ENCODE results near the gene LAD1. TPM values are rescaled to one million over a fixed set of nuclear protein-coding genes. Genes with fewer than 3 reads are reported as not detected.

LAD1 gene
- total RNA-seq, 4 donors from 2014 or later: 175 to 303 (median 218) TPM

DNA sequence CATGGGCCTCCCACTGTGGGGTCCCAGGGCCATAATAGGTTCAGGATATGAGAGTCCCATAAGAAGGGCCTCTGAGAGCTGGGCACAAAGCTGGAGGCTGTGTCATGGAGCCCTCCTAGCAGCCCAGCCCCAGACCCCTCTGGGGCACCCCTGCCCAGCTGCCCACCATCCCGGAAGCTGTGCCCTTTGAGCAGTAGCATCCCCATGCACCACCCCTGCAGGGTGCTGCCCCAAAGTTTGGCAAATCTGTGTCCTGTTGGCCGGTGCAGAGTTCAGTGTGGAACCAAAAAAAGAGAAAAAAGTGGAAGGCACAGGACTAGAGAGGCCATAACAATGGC, 39.3 kb downstream of the LAD1 start:
- peak in 1 of 2 donors; percentile 43 for DNase-seq (ENCODE audit: low spot score in 2 of 2)
- H3K27ac ChIP-seq: no peak overlapping the region
- H3K4me1 ChIP-seq: peaks cover 15% of the 10 kb centered on the region
- TF ChIP-seq POLR2A (IDR thresholded peaks at IDR 0.05) (no peak), EP300 (IDR thresholded peaks at IDR 0.05) (no peak), POLR2AphosphoS5 (IDR thresholded peaks at IDR 0.05) (no peak)
- TF ChIP-seq, protein P1, sequence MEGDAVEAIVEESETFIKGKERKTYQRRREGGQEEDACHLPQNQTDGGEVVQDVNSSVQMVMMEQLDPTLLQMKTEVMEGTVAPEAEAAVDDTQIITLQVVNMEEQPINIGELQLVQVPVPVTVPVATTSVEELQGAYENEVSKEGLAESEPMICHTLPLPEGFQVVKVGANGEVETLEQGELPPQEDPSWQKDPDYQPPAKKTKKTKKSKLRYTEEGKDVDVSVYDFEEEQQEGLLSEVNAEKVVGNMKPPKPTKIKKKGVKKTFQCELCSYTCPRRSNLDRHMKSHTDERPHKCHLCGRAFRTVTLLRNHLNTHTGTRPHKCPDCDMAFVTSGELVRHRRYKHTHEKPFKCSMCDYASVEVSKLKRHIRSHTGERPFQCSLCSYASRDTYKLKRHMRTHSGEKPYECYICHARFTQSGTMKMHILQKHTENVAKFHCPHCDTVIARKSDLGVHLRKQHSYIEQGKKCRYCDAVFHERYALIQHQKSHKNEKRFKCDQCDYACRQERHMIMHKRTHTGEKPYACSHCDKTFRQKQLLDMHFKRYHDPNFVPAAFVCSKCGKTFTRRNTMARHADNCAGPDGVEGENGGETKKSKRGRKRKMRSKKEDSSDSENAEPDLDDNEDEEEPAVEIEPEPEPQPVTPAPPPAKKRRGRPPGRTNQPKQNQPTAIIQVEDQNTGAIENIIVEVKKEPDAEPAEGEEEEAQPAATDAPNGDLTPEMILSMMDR (IDR thresholded peaks at IDR 0.05): no peak
- no peak overlapping the region for H3K4me3 ChIP-seq
- no peaks in the 10 kb centered on the region for H3K36me3 ChIP-seq
- whole genome bisulfite sequencing: 95% methylated on average over 2 of the region's 2 CpGs
- no peaks in the 10 kb centered on the region for H3K9me3 ChIP-seq
- no peaks in the 10 kb centered on the region for H3K27me3 ChIP-seq

DNA sequence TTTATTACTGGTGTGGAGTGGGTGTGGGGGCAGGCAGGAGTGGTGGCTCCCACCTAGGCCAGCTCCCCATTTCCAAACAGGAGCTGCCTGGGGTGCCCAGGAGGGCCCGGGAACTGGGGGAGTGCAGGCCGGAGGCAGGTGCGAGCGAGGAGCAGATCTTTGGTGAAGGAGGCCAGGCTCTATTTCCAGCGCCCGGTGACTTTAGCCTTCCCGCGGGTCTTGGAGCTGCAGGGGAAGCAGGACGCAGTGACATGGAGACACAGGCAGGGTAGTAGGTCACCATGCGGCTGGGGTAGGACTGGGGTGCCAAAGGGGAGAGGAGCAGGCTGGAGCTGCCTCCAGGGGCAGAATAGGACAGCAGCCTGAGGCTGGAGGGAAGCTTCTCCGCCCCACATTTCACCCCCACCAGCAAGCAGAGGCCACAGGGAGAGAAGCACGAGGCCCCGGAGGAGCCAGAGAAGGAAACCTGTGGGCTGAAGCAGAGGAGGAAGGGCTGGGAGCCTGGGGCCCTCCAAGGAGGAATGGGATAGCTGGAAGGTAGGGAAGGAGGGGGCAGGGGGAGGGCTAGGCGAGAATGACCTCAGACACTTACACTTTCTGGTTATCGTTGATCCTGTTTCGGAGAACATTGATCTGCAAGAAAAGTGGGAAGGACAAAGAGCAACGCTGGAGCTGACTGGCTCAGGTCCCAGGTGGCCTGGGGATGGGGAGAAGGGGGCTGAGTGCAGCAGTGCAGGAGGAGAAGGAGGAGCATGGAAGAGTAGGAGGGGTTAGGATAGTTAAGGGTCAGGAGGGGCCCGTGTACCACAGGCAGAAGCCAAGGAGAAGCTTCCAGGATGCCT, 39.9 kb downstream of the LAD1 start:
- WGBS: 89% methylated on average over 16 of the region's 18 CpGs
- Histone ChIP-seq H3K36me3 (no peaks in the 10 kb centered on the region), H3K27me3 (no peaks in the 10 kb centered on the region), H3K4me3 (no peak overlapping the region), H3K27ac (no peak overlapping the region), H3K4me1 (peaks cover 21% of the 10 kb centered on the region), H3K9me3 (no peaks in the 10 kb centered on the region)
- peak in 1 of 2 donors; percentile 51 for DNase-seq (ENCODE audit: low spot score in 2 of 2)
- no peak for TF ChIP-seq POLR2A (IDR thresholded peaks at IDR 0.05)
- TF ChIP-seq POLR2AphosphoS5 (IDR thresholded peaks at IDR 0.05): no peak
- TF ChIP-seq EP300 (IDR thresholded peaks at IDR 0.05): no peak
- TF ChIP-seq, protein P1 (IDR thresholded peaks at IDR 0.05): no peak

DNA sequence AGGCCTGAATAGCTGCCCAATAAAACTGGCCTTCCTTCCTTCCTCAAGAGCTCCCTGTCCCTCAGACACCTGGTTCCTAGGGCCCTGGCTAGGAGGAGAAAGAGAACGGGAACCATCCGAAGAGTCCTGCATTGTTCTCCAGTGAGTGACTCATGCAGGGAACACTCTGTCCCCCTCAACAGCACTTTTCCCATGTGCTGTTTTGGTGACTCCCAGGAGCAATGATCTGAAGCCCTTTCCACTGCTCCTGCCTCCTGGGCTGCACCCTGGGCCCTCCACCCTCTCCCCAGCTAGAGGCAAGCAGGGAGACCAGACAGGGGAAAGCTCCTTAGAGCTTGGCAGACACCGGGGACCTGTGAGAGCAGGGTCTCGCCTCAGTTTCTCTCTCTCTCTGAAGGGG, 40.5 kb downstream of the LAD1 start:
- Histone ChIP-seq H3K27ac (no peak overlapping the region), H3K27me3 (no peaks in the 10 kb centered on the region), H3K4me3 (no peak overlapping the region), H3K36me3 (no peaks in the 10 kb centered on the region), H3K4me1 (peaks cover 27% of the 10 kb centered on the region), H3K9me3 (no peaks in the 10 kb centered on the region)
- 74% methylated on average over 4 of the region's 4 CpGs for WGBS
- TF ChIP-seq POLR2A (IDR thresholded peaks at IDR 0.05) (no peak), POLR2AphosphoS5 (IDR thresholded peaks at IDR 0.05) (peak in 1 of 3 donors; percentile 39)
- peak in 1 of 2 donors; percentile 30 for DNase-seq (ENCODE audit: low spot score in 2 of 2)

DNA sequence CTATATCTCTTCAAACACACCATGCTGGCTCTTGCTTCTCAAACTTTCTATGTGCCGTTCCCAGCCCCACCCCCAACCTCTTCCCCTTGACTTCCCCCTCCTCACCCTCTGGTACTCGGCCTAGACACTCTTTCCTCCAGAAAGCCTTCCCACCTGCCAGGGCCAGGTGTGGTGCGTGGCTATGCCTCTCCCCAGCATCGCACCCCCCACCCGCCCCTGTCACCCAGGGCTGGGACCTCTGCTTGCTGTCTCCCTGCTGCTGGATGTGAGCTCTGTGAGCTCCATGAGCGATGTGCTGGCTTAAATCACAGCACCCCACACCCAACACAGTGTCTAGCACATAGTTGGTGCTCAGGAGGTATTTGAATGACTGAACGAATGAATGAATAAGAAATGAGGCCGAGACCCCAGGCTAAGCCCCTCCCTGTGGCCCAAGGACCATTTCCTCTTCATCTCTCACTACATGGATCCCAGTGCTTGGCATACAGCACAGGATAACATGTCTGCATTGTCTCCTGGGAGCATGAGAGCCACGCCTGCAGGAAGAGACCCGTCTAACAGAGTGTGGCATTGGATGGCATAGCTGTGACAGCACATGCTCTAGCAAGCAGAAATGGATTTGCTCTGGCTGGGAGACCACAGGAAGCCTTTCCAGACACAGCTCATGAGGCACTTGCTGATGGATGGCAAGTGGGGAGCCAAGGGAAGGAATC, 41.3 kb downstream of the LAD1 start:
- Histone ChIP-seq H3K27me3 (no peaks in the 10 kb centered on the region), H3K4me3 (no peak overlapping the region), H3K4me1 (peaks cover 32% of the 10 kb centered on the region), H3K9me3 (no peaks in the 10 kb centered on the region), H3K36me3 (no peaks in the 10 kb centered on the region), H3K27ac (no peak overlapping the region)
- DNase-seq (ENCODE audit: low spot score in 2 of 2): peak in 1 of 2 donors; percentile 51
- TF ChIP-seq, protein P1 (IDR thresholded peaks at IDR 0.05): no peak
- TF ChIP-seq POLR2AphosphoS5 (IDR thresholded peaks at IDR 0.05): no peak
- TF ChIP-seq EP300 (IDR thresholded peaks at IDR 0.05): no peak
- no peak for TF ChIP-seq POLR2A (IDR thresholded peaks at IDR 0.05)
- WGBS: 83% methylated on average over 10 of the region's 10 CpGs

DNA sequence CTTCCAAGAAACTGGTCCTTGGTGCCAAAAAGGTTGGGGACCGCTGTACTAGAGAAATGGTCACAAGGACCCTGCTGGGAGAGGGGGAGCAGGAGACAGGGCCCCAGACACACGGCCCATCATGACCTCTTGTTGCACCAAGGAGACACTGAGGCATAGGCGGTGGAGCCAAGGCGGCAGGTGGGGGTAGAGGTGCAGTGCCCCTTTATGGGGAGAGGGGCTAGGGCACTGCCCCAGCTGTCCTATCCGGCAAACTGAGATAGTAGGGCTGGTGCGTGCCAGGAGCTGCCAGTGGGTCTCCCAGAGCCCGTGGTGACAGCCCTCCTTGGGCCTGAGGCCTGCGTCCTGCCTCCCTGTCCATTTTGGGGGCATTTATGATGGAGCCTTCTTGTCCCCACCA, 41.9 kb downstream of the LAD1 start:
- peak in 1 of 2 donors; percentile 53 for DNase-seq (ENCODE audit: low spot score in 2 of 2)
- Histone ChIP-seq H3K9me3 (no peaks in the 10 kb centered on the region), H3K27ac (no peak overlapping the region), H3K36me3 (no peaks in the 10 kb centered on the region), H3K4me1 (peaks cover 32% of the 10 kb centered on the region), H3K4me3 (no peak overlapping the region), H3K27me3 (no peaks in the 10 kb centered on the region)
- no peak for TF ChIP-seq EP300 (IDR thresholded peaks at IDR 0.05)
- no peak for TF ChIP-seq POLR2A (IDR thresholded peaks at IDR 0.05)
- TF ChIP-seq, protein P1 (IDR thresholded peaks at IDR 0.05): no peak
- TF ChIP-seq POLR2AphosphoS5 (IDR thresholded peaks at IDR 0.05): no peak
- WGBS: 92% methylated on average over 8 of the region's 8 CpGs

All from suprapubic skin (tissue), 4 donors.